ENCODE data around the gene ZNF100.
"Not testable (repeated sequence)": the region's sequence is repeated elsewhere in the genome, so short reads cannot be mapped to it uniquely, and the experiment has no call there.

Gene ZNF100

GRCh38 chr19:21677696-21678418 lies 89.5 kb downstream of the ZNF100 start:
- no peak for DNase-seq (ENCODE audit: low read depth)
- no peak overlapping the region for H3K4me3 ChIP-seq (ENCODE audit: low read length)
- TF ChIP-seq, protein P1, sequence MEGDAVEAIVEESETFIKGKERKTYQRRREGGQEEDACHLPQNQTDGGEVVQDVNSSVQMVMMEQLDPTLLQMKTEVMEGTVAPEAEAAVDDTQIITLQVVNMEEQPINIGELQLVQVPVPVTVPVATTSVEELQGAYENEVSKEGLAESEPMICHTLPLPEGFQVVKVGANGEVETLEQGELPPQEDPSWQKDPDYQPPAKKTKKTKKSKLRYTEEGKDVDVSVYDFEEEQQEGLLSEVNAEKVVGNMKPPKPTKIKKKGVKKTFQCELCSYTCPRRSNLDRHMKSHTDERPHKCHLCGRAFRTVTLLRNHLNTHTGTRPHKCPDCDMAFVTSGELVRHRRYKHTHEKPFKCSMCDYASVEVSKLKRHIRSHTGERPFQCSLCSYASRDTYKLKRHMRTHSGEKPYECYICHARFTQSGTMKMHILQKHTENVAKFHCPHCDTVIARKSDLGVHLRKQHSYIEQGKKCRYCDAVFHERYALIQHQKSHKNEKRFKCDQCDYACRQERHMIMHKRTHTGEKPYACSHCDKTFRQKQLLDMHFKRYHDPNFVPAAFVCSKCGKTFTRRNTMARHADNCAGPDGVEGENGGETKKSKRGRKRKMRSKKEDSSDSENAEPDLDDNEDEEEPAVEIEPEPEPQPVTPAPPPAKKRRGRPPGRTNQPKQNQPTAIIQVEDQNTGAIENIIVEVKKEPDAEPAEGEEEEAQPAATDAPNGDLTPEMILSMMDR (IDR thresholded peaks at IDR 0.05; ENCODE audit: insufficient read depth, low read depth, low read length, missing control alignments) = no peak

- no peak for DNase-seq (ENCODE audit: low read depth)
- TF ChIP-seq, protein P1 (IDR thresholded peaks at IDR 0.05; ENCODE audit: insufficient read depth, low read depth, low read length, missing control alignments) = no peak
- H3K4me3 ChIP-seq (ENCODE audit: low read length) = no peak overlapping the region
Measured at GRCh38 chr19:21674454-21674853, 92.9 kb downstream of the ZNF100 start.

DNA sequence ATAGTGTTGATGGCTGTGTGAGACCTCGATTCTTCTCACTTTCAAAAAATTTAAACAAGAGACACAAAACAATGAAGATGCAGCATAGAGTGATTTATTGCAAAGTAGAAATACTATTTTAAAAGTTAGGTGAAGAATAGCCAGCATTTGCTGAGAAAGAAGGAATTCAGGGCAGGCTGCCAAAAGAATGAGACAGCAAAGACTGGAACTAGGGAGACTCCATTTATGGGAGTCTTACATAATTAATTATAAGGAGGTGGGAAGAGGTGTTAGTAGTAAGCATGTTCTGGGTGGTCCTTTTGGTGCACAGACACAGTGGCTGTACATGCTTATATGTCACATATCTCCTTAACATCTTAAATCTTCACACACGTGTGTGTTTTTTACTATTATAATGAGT lies 93.9 kb downstream of the ZNF100 start:
- not testable (repeated sequence) for H3K4me3 ChIP-seq (ENCODE audit: low read length)

More for the DNA sequence above, 93.9 kb downstream of the ZNF100 start:
- peak; percentile 3 for DNase-seq (ENCODE audit: low read depth)
